Measurements from ENCODE around the gene PCDHB3. TPM values are rescaled to one million over a fixed set of nuclear protein-coding genes. Genes with fewer than 3 reads are reported as not detected.
"Not testable (repeated sequence)": the region's sequence is repeated elsewhere in the genome, so short reads cannot be mapped to it uniquely, and the experiment has no call there.

The PCDHB3 gene
- total and polyA plus RNA-seq, 2 experiments from 2014 or later = 0.76 to 4.1 TPM

DNA sequence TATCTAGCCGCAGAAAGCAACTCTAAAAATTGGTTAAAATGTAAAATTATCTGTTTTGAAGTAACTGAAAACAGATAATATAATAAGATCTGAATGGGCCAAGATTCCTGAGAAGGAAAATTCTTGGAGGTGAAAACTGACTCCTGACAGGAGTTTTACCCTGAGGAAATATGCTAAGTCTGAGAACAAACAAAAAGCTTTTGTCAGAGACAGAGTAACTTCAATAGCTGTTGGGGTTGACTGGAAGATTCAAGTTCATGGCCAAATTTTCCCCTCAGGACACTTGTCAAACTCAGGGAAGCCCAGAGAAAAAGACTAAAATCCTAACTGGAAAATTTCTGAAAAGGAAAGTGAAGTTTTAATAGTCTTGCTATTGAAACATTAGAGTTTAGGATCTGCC lies 27.0 kb downstream of the PCDHB3 start:
- no peak overlapping the region for H3K27ac ChIP-seq
- TF ChIP-seq, protein P1, sequence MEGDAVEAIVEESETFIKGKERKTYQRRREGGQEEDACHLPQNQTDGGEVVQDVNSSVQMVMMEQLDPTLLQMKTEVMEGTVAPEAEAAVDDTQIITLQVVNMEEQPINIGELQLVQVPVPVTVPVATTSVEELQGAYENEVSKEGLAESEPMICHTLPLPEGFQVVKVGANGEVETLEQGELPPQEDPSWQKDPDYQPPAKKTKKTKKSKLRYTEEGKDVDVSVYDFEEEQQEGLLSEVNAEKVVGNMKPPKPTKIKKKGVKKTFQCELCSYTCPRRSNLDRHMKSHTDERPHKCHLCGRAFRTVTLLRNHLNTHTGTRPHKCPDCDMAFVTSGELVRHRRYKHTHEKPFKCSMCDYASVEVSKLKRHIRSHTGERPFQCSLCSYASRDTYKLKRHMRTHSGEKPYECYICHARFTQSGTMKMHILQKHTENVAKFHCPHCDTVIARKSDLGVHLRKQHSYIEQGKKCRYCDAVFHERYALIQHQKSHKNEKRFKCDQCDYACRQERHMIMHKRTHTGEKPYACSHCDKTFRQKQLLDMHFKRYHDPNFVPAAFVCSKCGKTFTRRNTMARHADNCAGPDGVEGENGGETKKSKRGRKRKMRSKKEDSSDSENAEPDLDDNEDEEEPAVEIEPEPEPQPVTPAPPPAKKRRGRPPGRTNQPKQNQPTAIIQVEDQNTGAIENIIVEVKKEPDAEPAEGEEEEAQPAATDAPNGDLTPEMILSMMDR (IDR thresholded peaks at IDR 0.05; ENCODE audit: poor library complexity) = no peak
- TF ChIP-seq EZH2 (IDR thresholded peaks at IDR 0.05; ENCODE audit: borderline replicate concordance) (no peak), EZH2phosphoT487 (IDR thresholded peaks at IDR 0.05; ENCODE audit: low read depth, severe bottlenecking, unreplicated experiment) (no peak)
- H3K9me2 ChIP-seq (replicated peaks; ENCODE audit: insufficient read depth) = no peaks in the 10 kb centered on the region
- no peaks in the 10 kb centered on the region for H4K20me1 ChIP-seq (ENCODE audit: insufficient read depth, poor library complexity, severe bottlenecking)
- H3K4me3 ChIP-seq = no peak overlapping the region
- DNase-seq (ENCODE audit: low spot score) = no peak
- WGBS (ENCODE audit: low lambda C conversion rate, missing lambda C conversion rate) = 78% methylated on average over 1 of the region's 1 CpG
- peaks cover 8% of the 10 kb centered on the region for H3K9me3 ChIP-seq (ENCODE audit: low read depth)
- no peak overlapping the region for H2AFZ ChIP-seq
- no peaks in the 10 kb centered on the region for H3K27me3 ChIP-seq
- no peaks in the 10 kb centered on the region for H3K79me2 ChIP-seq
- no peaks in the 10 kb centered on the region for H3K4me1 ChIP-seq (ENCODE audit: insufficient read depth)
- H3K4me2 ChIP-seq = no peak overlapping the region
- H3K36me3 ChIP-seq (replicated peaks; ENCODE audit: insufficient read depth, low read depth) = no peaks in the 10 kb centered on the region

GRCh38 chr5:141135030-141135717 lies 34.9 kb downstream of the PCDHB3 start, which contains the start of gene PCDHB5:
PCDHB5 (plus strand) TSS chr5:141135206; CDS start chr5:141135435, 229 bp downstream.
- H3K79me2 ChIP-seq = no peaks in the 10 kb centered on the region
- peak within 1 kb of the TSS; percentile 50 for H3K4me2 ChIP-seq
- peak within 1 kb of the TSS; percentile 4 for H3K4me3 ChIP-seq
- no peaks in the 10 kb centered on the region for H3K36me3 ChIP-seq (replicated peaks; ENCODE audit: insufficient read depth, low read depth)
- H3K27me3 ChIP-seq = no peaks in the 10 kb centered on the region
- peaks cover 49% of the 10 kb centered on the region for H3K9me3 ChIP-seq (ENCODE audit: low read depth)
- H4K20me1 ChIP-seq (ENCODE audit: insufficient read depth, poor library complexity, severe bottlenecking) = no peaks in the 10 kb centered on the region
- no peak for TF ChIP-seq EZH2phosphoT487 (IDR thresholded peaks at IDR 0.05; ENCODE audit: low read depth, severe bottlenecking, unreplicated experiment)
- TF ChIP-seq, protein P1 (IDR thresholded peaks at IDR 0.05; ENCODE audit: poor library complexity) = peak; percentile 24
- H3K27ac ChIP-seq = peak within 1 kb of the TSS; percentile 57
- peak within 1 kb of the TSS; percentile 31 for H2AFZ ChIP-seq
- WGBS (ENCODE audit: low lambda C conversion rate, missing lambda C conversion rate) = 54% methylated on average over 22 of the region's 22 CpGs
- peak; percentile 36 for DNase-seq (ENCODE audit: low spot score)
- H3K4me1 ChIP-seq (ENCODE audit: insufficient read depth) = no peaks in the 10 kb centered on the region
- H3K9me2 ChIP-seq (replicated peaks; ENCODE audit: insufficient read depth) = no peaks in the 10 kb centered on the region

DNA sequence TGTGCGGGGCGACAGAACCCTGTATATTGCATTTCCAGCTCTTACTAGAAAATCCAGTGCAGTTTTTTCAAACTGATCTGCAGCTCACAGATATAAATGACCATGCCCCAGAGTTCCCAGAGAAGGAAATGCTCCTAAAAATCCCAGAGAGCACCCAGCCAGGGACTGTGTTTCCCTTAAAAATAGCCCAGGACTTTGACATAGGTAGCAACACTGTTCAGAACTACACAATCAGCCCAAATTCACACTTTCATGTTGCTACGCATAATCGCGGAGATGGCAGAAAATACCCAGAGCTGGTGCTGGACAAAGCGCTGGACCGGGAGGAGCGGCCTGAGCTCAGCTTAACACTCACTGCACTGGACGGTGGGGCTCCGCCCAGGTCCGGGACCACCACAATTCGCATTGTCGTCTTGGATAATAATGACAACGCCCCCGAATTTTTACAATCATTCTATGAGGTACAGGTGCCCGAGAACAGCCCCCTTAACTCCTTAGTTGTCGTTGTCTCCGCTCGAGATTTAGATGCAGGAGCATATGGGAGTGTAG lies 35.5 kb downstream of the PCDHB3 start:
- TF ChIP-seq, protein P1 (IDR thresholded peaks at IDR 0.05; ENCODE audit: poor library complexity) = no peak
- TF ChIP-seq EZH2 (IDR thresholded peaks at IDR 0.05; ENCODE audit: borderline replicate concordance) = no peak
- no peak for TF ChIP-seq EZH2phosphoT487 (IDR thresholded peaks at IDR 0.05; ENCODE audit: low read depth, severe bottlenecking, unreplicated experiment)
- no peaks in the 10 kb centered on the region for H4K20me1 ChIP-seq (ENCODE audit: insufficient read depth, poor library complexity, severe bottlenecking)
- H3K4me3 ChIP-seq = peak overlapping the region; percentile 4
- H3K9me3 ChIP-seq (ENCODE audit: low read depth) = peaks cover 49% of the 10 kb centered on the region
- no peaks in the 10 kb centered on the region for H3K9me2 ChIP-seq (replicated peaks; ENCODE audit: insufficient read depth)
- no peak for DNase-seq (ENCODE audit: low spot score)
- no peaks in the 10 kb centered on the region for H3K79me2 ChIP-seq
- 78% methylated on average over 19 of the region's 19 CpGs for WGBS (ENCODE audit: low lambda C conversion rate, missing lambda C conversion rate)
- H3K27me3 ChIP-seq = no peaks in the 10 kb centered on the region
- H2AFZ ChIP-seq = peak overlapping the region; percentile 31
- H3K27ac ChIP-seq = no peak overlapping the region
- H3K4me1 ChIP-seq (ENCODE audit: insufficient read depth) = no peaks in the 10 kb centered on the region
- H3K4me2 ChIP-seq = peak overlapping the region; percentile 50
- no peaks in the 10 kb centered on the region for H3K36me3 ChIP-seq (replicated peaks; ENCODE audit: insufficient read depth, low read depth)

GRCh38 chr5:141137346-141137745 lies 37.1 kb downstream of the PCDHB3 start:
- not testable (repeated sequence) for H3K36me3 ChIP-seq (replicated peaks; ENCODE audit: insufficient read depth, low read depth); H3K4me3 ChIP-seq; H3K4me1 ChIP-seq (ENCODE audit: insufficient read depth); H2AFZ ChIP-seq; H3K9me2 ChIP-seq (replicated peaks; ENCODE audit: insufficient read depth); H3K27me3 ChIP-seq; DNase-seq (ENCODE audit: low spot score); H4K20me1 ChIP-seq (ENCODE audit: insufficient read depth, poor library complexity, severe bottlenecking); H3K79me2 ChIP-seq; H3K4me2 ChIP-seq; H3K27ac ChIP-seq
- peaks cover 45% of the 10 kb centered on the region for H3K9me3 ChIP-seq (ENCODE audit: low read depth)
- 97% methylated on average over 19 of the region's 34 CpGs for WGBS (ENCODE audit: low lambda C conversion rate, missing lambda C conversion rate)

Data from hepatocyte (in vitro differentiated cells).